ENCODE measurements around the gene FABP2. TPM values are rescaled to one million over a fixed set of nuclear protein-coding genes. Genes with fewer than 3 reads are reported as not detected.

FABP2 gene
- total RNA-seq, 1 experiment from 2014 or later = not detected

DNA sequence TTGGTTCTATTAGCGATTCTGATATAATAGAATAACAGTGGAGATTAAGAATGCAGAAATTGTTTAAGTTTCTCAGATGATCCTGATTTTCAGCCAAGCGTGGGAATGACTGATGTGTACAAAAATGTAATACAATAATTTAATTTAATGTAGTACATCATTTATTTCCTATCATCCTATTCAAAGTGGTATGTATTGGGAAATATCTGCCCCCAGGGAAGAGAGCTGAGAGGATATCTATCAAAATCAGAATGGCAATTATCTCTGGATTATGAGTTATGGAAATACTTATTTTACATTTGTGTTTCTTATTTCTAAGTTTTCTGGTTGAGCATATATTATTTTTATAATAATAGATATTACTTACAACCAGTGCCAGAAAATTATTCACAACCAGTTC is 3.9 kb downstream of the FABP2 start:
- no peak overlapping the region for H4K5ac ChIP-seq (ENCODE audit: insufficient read length, low read depth, low read length)
- no peaks in the 10 kb centered on the region for H3K79me1 ChIP-seq (ENCODE audit: insufficient read depth, low read depth, low read length, poor library complexity, severe bottlenecking)
- no peak overlapping the region for H2BK12ac ChIP-seq (ENCODE audit: insufficient read length, low read depth, low read length)
- H3K27ac ChIP-seq (ENCODE audit: insufficient read length, low read depth, low read length) = no peak overlapping the region
- no peak overlapping the region for H2BK120ac ChIP-seq (ENCODE audit: low read depth, low read length, poor library complexity, severe bottlenecking)
- H2BK20ac ChIP-seq (ENCODE audit: low read depth, low read length, poor library complexity, severe bottlenecking) = no peak overlapping the region
- H3K9me3 Mint-ChIP-seq = no peaks in the 10 kb centered on the region
- H3K4me1 Mint-ChIP-seq = peaks cover 8 to 9% of the 10 kb centered on the region in 2 experiments
- no peak overlapping the region for H4K91ac ChIP-seq (ENCODE audit: insufficient read length, low read depth, low read length)
- no peaks in the 10 kb centered on the region for H3K9me3 ChIP-seq (ENCODE audit: control insufficient read depth, low read depth, low read length)
- peaks cover 3% of the 10 kb centered on the region; the same call in 1 of the 2 replicates for H3K27me3 Mint-ChIP-seq (ENCODE audit: low read depth)
- H3K23ac ChIP-seq (ENCODE audit: insufficient read length, low read depth, low read length) = no peak overlapping the region
- no peak for DNase-seq
- no peaks in the 10 kb centered on the region for H4K20me1 ChIP-seq (ENCODE audit: control insufficient read depth, insufficient read depth, insufficient read length)
- H3K23me2 ChIP-seq (ENCODE audit: insufficient read length, low read depth, low read length, poor library complexity, severe bottlenecking) = no peaks in the 10 kb centered on the region
- no peak overlapping the region for H4K8ac ChIP-seq (replicated peaks; ENCODE audit: insufficient read length, low read depth, low read length)
- H3K36me3 Mint-ChIP-seq (ENCODE audit: insufficient read depth in 1 of 3, low read depth in 3 of 3) = no peaks in the 10 kb centered on the region
- H3K79me2 ChIP-seq (ENCODE audit: insufficient read depth, low read length) = no peaks in the 10 kb centered on the region
- no peak overlapping the region for H2AK5ac ChIP-seq (ENCODE audit: insufficient read length, low read length)
- H2AFZ ChIP-seq (ENCODE audit: low read length) = no peak overlapping the region
- no peak overlapping the region for H3T11ph ChIP-seq (ENCODE audit: low read length)
- H3K9ac ChIP-seq (ENCODE audit: extremely low read depth, insufficient read length, low read length) = no peak overlapping the region
- H3K4me1 ChIP-seq (ENCODE audit: insufficient read depth, low read length) = no peaks in the 10 kb centered on the region
- H3K4ac ChIP-seq (ENCODE audit: low read depth, low read length) = no peak overlapping the region
- no CpG with 5 or more reads among the region's 2 CpGs for WGBS (ENCODE audit: extremely low coverage, insufficient read length, low lambda C conversion rate)
- no peak overlapping the region for H2BK15ac ChIP-seq (ENCODE audit: low read depth, low read length)
- H2BK5ac ChIP-seq (ENCODE audit: insufficient read length, low read length) = no peak overlapping the region
- H3K56ac ChIP-seq (ENCODE audit: insufficient read length, low read depth, low read length) = no peak overlapping the region
- H3K4me3 Mint-ChIP-seq = no peak overlapping the region
- H3K14ac ChIP-seq (ENCODE audit: insufficient read depth, low read length) = no peak overlapping the region
- H3K4me2 ChIP-seq (ENCODE audit: insufficient read depth, insufficient read length, low read length) = no peak overlapping the region
- H3K27me3 ChIP-seq (ENCODE audit: insufficient read depth, low read length) = no peaks in the 10 kb centered on the region
- TF ChIP-seq, protein P1, sequence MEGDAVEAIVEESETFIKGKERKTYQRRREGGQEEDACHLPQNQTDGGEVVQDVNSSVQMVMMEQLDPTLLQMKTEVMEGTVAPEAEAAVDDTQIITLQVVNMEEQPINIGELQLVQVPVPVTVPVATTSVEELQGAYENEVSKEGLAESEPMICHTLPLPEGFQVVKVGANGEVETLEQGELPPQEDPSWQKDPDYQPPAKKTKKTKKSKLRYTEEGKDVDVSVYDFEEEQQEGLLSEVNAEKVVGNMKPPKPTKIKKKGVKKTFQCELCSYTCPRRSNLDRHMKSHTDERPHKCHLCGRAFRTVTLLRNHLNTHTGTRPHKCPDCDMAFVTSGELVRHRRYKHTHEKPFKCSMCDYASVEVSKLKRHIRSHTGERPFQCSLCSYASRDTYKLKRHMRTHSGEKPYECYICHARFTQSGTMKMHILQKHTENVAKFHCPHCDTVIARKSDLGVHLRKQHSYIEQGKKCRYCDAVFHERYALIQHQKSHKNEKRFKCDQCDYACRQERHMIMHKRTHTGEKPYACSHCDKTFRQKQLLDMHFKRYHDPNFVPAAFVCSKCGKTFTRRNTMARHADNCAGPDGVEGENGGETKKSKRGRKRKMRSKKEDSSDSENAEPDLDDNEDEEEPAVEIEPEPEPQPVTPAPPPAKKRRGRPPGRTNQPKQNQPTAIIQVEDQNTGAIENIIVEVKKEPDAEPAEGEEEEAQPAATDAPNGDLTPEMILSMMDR (conservative IDR thresholded peaks at IDR 0.05) = no peak
- H3K18ac ChIP-seq (ENCODE audit: insufficient read length, low read depth, low read length) = no peak overlapping the region
- H3K27ac Mint-ChIP-seq = no peak overlapping the region
